NT2/D1 (cell line): ENCODE results near the gene NUDT16L1.

ENCODE experiments used
- SUZ12 ChIP-seq: IDR thresholded peaks from 2 replicates; pipeline ENCODE4 v1.6.1; 2011; ENCODE audit not compliant: insufficient read length, insufficient read depth; ENCODE audit errors: extremely low read depth
- ZNF274 ChIP-seq: IDR thresholded peaks from 2 replicates; pipeline ENCODE4 v1.6.1; 2011; ENCODE audit warnings: mild to moderate bottlenecking, low read depth, low read length

GRCh38 chr16:4695473-4696171 lies 2.3 kb downstream of the NUDT16L1 start:
- TF ChIP-seq SUZ12 = no peak
- TF ChIP-seq ZNF274 = no peak
